ENCODE measurements around the gene NOCT. TPM values are rescaled to one million over a fixed set of nuclear protein-coding genes. Genes with fewer than 3 reads are reported as not detected.
"Not testable (repeated sequence)": the region's sequence is repeated elsewhere in the genome, so short reads cannot be mapped to it uniquely, and the experiment has no call there.

Gene NOCT
- total RNA-seq, 1 experiment from 2014 or later: 43.4 TPM

DNA sequence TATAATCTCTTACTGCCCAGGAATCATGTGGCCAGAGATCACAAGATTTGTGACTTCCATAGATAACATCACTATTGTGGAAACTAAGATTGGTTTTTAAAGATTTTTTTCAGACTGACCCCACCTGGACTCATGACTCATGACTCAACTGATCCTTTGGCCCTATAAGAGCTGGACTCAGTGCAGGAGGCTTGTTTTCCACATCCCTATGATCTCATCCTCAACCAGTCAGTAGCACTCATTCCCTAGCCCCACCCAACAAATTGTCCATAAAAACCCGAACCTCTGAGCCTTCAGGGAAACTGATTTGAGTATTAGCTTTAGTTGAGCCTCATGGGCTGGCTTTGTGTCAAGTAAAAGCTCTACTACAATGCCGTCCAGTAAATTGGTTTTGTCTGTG is 7.9 kb upstream of the NOCT start:
- ATAC-seq (no peak), DNase-seq (ENCODE audit: low spot score) (no peak)
- Mint-ChIP-seq H3K36me3 (peaks cover 10% of the 10 kb centered on the region), H3K4me3 (no peak overlapping the region), H3K27me3 (ENCODE audit: low read depth) (no peaks in the 10 kb centered on the region), H3K9me3 (peaks cover 9% of the 10 kb centered on the region), H3K4me1 (peaks cover 11% of the 10 kb centered on the region), H3K27ac (no peak overlapping the region)
- POLR2A ChIA-PET: no interaction called here
- TF ChIP-seq, protein P1, sequence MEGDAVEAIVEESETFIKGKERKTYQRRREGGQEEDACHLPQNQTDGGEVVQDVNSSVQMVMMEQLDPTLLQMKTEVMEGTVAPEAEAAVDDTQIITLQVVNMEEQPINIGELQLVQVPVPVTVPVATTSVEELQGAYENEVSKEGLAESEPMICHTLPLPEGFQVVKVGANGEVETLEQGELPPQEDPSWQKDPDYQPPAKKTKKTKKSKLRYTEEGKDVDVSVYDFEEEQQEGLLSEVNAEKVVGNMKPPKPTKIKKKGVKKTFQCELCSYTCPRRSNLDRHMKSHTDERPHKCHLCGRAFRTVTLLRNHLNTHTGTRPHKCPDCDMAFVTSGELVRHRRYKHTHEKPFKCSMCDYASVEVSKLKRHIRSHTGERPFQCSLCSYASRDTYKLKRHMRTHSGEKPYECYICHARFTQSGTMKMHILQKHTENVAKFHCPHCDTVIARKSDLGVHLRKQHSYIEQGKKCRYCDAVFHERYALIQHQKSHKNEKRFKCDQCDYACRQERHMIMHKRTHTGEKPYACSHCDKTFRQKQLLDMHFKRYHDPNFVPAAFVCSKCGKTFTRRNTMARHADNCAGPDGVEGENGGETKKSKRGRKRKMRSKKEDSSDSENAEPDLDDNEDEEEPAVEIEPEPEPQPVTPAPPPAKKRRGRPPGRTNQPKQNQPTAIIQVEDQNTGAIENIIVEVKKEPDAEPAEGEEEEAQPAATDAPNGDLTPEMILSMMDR (IDR thresholded peaks at IDR 0.05): no peak
- no peak for TF ChIP-seq ATF1 (CRISPR knock-in tag; IDR thresholded peaks at IDR 0.05)
- CTCF ChIA-PET: interaction anchor here (2.3 kb wide), 1 partner anchor 23 kb away, joined by 10 read pairs; no protein-coding TSS in a partner anchor

DNA sequence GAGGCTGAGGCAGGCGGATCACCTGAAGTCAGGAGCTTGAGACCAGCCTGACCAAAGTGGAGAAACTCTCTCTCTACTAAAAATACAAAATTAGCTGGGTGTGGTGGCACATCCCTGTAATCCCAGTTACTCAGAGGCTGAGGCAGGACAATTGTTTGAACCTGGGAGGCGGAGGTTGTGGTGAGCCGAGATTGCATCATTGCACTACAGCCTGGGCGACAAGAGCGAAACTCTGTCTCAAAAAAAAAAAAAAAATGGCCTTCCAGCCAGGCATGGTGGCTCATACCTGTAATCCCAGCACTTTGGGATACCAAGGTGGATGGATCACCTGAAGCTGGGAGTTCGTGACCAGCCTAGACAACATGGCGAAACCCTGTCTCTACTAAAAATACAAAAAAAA is 7.3 kb upstream of the NOCT start:
- DNase-seq (ENCODE audit: low spot score); POLR2A ChIA-PET; H3K9me3 Mint-ChIP-seq; H3K27ac Mint-ChIP-seq; H3K27me3 Mint-ChIP-seq (ENCODE audit: low read depth); H3K36me3 Mint-ChIP-seq; ATAC-seq; H3K4me3 Mint-ChIP-seq: not testable (repeated sequence)
- peak; percentile 83 for TF ChIP-seq GABPB1 (CRISPR knock-in tag; IDR thresholded peaks at IDR 0.05)
- CTCF ChIA-PET: interaction anchor here (2.3 kb wide), 1 partner anchor 22 kb away, joined by 10 read pairs; no protein-coding TSS in a partner anchor
- H3K4me1 Mint-ChIP-seq: peaks cover 13% of the 10 kb centered on the region

DNA sequence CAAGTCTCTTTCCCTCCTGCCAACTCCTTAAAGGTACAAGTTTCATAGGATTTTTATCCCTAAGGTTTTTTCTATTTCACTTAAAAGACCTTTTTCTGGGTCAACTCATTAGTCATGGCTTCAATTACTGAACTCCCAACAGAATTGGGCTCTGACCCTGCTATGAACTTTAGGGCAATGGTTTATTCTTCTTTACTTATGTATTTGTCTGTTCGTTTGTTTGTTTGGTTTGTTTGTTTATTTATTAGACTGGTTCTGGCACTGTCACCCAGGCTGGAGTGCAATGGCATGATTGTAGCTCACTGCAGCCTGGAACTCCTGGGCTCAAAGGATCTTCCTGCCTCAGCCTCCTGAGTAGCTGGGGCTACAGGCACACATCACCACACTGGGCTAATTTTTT is 5.9 kb upstream of the NOCT start:
- Mint-ChIP-seq H3K27me3 (ENCODE audit: low read depth) (no peaks in the 10 kb centered on the region), H3K4me1 (peaks cover 26% of the 10 kb centered on the region), H3K4me3 (no peak overlapping the region), H3K9me3 (peaks cover 9% of the 10 kb centered on the region), H3K36me3 (peaks cover 10% of the 10 kb centered on the region), H3K27ac (no peak overlapping the region)
- POLR2A ChIA-PET: interaction anchor here (0.6 kb wide), 1 partner anchor 600 kb away, joined by 12 read pairs; no protein-coding TSS in a partner anchor
- no peak for DNase-seq (ENCODE audit: low spot score)
- CTCF ChIA-PET: interaction anchor here (2.3 kb wide), 1 partner anchor 21 kb away, joined by 10 read pairs; no protein-coding TSS in a partner anchor
- ATAC-seq: no peak
- TF ChIP-seq ZNF232 (CRISPR knock-in tag; IDR thresholded peaks at IDR 0.05): no peak
- TF ChIP-seq ZNF416 (CRISPR knock-in tag; IDR thresholded peaks at IDR 0.05): no peak
- TF ChIP-seq, protein P2, sequence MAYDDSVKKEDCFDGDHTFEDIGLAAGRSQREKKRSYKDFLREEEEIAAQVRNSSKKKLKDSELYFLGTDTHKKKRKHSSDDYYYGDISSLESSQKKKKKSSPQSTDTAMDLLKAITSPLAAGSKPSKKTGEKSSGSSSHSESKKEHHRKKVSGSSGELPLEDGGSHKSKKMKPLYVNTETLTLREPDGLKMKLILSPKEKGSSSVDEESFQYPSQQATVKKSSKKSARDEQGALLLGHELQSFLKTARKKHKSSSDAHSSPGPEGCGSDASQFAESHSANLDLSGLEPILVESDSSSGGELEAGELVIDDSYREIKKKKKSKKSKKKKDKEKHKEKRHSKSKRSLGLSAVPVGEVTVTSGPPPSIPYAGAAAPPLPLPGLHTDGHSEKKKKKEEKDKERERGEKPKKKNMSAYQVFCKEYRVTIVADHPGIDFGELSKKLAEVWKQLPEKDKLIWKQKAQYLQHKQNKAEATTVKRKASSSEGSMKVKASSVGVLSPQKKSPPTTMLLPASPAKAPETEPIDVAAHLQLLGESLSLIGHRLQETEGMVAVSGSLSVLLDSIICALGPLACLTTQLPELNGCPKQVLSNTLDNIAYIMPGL (CRISPR knock-in tag; IDR thresholded peaks at IDR 0.05): no peak
- TF ChIP-seq GTF2I (CRISPR knock-in tag; conservative IDR thresholded peaks at IDR 0.05): no peak
- TF ChIP-seq NFE2L1 (CRISPR knock-in tag; IDR thresholded peaks at IDR 0.05): no peak
- TF ChIP-seq, protein P3, sequence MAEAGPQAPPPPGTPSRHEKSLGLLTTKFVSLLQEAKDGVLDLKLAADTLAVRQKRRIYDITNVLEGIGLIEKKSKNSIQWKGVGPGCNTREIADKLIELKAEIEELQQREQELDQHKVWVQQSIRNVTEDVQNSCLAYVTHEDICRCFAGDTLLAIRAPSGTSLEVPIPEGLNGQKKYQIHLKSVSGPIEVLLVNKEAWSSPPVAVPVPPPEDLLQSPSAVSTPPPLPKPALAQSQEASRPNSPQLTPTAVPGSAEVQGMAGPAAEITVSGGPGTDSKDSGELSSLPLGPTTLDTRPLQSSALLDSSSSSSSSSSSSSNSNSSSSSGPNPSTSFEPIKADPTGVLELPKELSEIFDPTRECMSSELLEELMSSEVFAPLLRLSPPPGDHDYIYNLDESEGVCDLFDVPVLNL (CRISPR knock-in tag; IDR thresholded peaks at IDR 0.05; ENCODE audit: borderline replicate concordance, low read depth): no peak
- TF ChIP-seq NFYB (CRISPR knock-in tag; conservative IDR thresholded peaks at IDR 0.05; ENCODE audit: low read depth): no peak
- TF ChIP-seq RELA (CRISPR knock-in tag; IDR thresholded peaks at IDR 0.05; ENCODE audit: borderline replicate concordance): no peak
- TF ChIP-seq, protein P4, sequence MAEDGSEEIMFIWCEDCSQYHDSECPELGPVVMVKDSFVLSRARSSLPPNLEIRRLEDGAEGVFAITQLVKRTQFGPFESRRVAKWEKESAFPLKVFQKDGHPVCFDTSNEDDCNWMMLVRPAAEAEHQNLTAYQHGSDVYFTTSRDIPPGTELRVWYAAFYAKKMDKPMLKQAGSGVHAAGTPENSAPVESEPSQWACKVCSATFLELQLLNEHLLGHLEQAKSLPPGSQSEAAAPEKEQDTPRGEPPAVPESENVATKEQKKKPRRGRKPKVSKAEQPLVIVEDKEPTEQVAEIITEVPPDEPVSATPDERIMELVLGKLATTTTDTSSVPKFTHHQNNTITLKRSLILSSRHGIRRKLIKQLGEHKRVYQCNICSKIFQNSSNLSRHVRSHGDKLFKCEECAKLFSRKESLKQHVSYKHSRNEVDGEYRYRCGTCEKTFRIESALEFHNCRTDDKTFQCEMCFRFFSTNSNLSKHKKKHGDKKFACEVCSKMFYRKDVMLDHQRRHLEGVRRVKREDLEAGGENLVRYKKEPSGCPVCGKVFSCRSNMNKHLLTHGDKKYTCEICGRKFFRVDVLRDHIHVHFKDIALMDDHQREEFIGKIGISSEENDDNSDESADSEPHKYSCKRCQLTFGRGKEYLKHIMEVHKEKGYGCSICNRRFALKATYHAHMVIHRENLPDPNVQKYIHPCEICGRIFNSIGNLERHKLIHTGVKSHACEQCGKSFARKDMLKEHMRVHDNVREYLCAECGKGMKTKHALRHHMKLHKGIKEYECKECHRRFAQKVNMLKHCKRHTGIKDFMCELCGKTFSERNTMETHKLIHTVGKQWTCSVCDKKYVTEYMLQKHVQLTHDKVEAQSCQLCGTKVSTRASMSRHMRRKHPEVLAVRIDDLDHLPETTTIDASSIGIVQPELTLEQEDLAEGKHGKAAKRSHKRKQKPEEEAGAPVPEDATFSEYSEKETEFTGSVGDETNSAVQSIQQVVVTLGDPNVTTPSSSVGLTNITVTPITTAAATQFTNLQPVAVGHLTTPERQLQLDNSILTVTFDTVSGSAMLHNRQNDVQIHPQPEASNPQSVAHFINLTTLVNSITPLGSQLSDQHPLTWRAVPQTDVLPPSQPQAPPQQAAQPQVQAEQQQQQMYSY (CRISPR knock-in tag; IDR thresholded peaks at IDR 0.05): no peak
- TF ChIP-seq TEAD4 (CRISPR knock-in tag; IDR thresholded peaks at IDR 0.05): no peak
